ENCODE data around the gene CCDC110.

- TF ChIP-seq CTCF (IDR thresholded peaks at IDR 0.05) (no peak), POLR2A (IDR thresholded peaks at IDR 0.05; ENCODE audit: low read length) (no peak), USF2 (IDR thresholded peaks at IDR 0.05) (no peak)
Measured at GRCh38 chr4:185508181-185508580, 36.6 kb upstream of the CCDC110 start.
